C1 segment of cervical spinal cord (tissue), 14 donors: ENCODE data around the gene FBXW11.
"Not testable (repeated sequence)": the region's sequence is repeated elsewhere in the genome, so short reads cannot be mapped to it uniquely, and the experiment has no call there.

ENCODE experiments used
- DNase-seq, 14 donors: peaks; one replicate each; lab custom pipeline; 2025; lab: John Stamatoyannopoulos, UW

Gene FBXW11

GRCh38 chr5:171913987-171914273 lies 92.5 kb downstream of the FBXW11 start:
- DNase-seq: no peak

GRCh38 chr5:171911152-171911551 lies 95.3 kb downstream of the FBXW11 start:
- DNase-seq: no peak

GRCh38 chr5:171908638-171909037 lies 97.8 kb downstream of the FBXW11 start:
- DNase-seq: no peak

DNA sequence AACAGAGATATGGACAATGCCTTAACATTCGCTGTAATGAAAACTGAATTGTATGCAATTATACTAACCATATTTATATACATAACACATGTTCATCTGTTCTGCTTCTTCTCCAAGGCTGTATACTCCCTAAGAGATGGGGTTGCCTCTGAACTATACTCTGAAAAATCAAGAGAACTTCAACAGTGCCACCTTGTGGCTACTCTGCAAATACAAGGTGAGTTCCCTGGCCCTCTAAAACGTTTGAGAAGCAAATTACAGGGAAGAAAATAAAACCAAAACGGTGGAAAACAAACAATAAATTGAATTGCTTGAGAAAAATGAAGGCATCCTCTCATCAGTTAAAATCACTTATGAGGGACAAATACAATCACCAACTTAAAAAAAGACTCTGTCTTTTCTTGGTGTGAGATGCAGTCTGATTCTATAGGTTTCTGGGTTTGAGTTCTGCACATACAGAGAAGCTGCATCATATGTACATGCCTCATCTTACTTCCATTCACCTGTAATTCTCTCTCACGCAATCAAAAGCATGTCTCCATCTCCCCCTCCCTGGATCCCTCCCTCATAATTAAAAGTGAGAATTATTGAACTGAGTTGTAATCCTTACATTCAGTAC lies 98.6 kb downstream of the FBXW11 start:
- peak in 3 of 14 donors; percentile 10 to 41 (median 24) for DNase-seq

DNA sequence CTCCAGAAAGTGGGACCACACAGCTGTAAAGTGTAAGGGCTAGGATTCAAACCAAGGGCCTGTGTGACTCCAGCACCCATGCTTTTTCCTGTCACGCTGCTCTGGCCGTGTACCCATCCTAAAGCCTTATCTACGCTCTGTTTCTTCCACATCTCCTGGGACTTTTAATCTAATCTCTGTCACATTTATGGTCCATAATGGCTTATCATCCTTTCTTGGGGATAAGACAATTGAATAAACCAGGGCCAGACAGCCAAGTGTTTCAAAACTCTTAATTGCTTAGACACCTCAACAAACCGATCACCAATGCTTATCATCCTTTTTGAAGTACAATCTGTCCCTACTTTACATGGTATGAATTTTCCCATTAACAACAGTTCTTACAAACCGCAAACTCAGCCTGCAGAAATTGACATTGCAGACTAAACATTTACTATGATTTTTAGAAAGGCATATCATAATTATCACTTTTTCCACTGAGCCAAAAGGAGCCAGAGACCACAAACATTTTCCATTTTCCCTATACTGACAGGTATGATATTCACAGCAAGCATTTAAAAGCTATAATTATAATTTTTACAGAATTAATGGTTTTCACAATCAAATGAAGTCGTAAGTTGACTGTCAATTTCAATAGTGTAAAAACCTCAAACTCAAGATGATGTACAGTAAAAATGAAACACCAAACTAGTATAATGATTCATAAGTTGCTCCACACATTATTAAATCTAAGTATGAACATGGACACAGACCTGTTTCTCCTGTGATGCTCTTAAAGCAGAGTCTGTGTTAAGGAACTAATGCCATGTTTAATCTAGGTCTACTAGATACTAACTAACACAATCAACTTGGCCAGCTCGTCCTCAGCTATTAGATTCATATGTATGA lies 99.5 kb downstream of the FBXW11 start:
- no peak for DNase-seq

DNA sequence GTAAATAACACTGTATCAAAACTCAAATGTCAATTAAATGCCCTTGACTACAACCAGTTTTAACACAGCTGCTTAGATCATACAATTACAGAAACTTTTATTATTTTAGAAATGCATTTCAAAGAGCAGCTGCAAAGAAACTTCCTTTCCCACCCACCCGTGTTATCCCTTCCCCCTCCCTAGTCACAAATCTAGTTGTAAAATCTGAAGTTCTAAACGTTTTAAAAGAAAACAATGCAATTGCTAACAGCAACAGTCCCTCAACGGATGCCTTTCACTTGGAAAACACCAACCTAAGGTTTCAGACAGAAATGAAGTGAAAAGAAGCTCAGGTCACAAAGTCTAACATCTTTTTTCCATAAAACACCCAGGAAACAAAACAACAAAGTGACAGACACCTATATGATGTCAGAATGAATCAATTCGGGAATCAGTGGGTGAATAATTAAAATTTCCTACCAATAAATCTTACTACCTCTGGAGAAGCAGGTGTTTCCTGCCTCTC lies 100.3 kb downstream of the FBXW11 start:
- no peak for DNase-seq

DNA sequence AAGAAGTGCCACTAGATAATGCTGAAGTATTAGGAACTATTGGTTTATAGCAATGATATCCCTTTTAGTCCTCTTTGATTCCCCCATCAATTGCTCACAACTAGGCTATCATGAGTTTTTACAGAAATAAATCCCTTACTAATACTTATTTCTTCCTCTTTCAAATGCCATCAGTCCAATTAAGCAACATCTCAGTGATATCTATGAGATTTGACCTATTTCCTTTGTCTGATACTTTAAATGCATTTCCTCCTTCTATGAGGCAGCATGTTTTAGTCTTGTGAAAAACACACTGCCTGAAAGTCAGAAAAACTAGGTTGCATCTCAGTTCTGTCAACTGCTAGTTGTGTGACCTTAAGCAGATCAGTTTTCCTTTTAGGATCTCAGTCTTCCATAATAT lies 101.6 kb downstream of the FBXW11 start:
- no peak for DNase-seq

- DNase-seq: no peak
These were observed 104.7 kb downstream of the FBXW11 start for GRCh38 chr5:171901764-171902163.

GRCh38 chr5:171899792-171900191 lies 106.6 kb downstream of the FBXW11 start:
- DNase-seq: no peak

GRCh38 chr5:171898879-171899278 lies 107.6 kb downstream of the FBXW11 start:
- no peak for DNase-seq

- DNase-seq: no peak
These were observed 108.1 kb downstream of the FBXW11 start for GRCh38 chr5:171898386-171898785.

DNA sequence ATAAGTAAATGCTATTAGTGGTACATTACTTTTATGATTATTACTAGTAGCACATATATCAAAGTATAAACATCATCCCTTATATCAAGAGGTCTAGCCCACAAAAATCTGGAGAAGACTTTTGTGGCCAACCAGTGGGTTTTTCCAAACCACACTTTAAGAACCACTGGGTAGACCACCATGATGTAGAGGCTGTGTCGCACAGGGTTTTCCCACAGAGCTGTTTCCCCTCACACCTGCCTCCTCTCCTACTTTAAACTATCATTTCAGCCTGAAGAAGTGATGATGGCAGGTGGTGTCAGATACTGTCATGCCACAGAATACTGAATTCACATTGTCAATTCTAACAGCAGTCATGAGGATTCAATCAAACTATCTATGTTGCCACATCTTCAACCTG lies 109.2 kb downstream of the FBXW11 start:
- no peak for DNase-seq

- DNase-seq: no peak
These were observed 111.4 kb downstream of the FBXW11 start for GRCh38 chr5:171895081-171895480.

- DNase-seq: no peak
These were observed 113.0 kb downstream of the FBXW11 start for GRCh38 chr5:171893290-171893886.

DNA sequence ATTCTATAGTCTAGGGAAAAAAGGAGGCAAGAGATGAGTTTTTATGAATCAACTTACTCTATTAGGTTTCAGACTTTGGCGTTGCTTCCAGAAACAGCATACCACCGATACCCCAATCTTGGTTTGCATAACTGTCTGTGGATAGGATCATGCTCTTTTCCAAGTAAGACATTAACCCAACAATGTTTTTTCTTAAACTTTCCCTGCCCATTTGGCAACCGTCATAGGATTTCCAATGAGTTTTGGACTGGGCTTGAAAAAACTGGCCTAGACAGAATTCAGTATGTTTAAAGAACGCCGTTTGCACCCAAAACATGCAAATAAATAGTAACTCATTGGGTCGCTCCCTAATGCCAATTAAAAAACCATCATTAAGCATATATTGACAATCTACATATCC lies 114.8 kb downstream of the FBXW11 start:
- DNase-seq: no peak

DNA sequence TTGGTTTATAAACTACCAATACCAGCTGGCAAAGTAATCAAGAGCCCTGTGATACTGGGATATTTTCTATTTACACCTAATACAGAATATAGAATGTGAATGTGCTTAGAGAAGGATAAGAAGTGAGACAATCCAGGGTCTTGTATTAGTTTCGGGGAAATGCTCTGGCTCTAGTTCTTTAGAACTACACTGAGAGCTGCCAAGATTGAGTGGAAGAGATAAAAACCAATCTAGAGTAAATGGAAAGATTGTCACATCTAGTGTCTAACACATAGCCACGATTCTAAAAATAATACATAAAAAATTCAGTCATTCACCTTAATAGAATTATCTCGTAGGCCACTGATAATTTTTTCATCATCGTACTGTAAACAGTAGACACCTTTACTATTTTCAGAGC lies 115.3 kb downstream of the FBXW11 start:
- DNase-seq: no peak

DNA sequence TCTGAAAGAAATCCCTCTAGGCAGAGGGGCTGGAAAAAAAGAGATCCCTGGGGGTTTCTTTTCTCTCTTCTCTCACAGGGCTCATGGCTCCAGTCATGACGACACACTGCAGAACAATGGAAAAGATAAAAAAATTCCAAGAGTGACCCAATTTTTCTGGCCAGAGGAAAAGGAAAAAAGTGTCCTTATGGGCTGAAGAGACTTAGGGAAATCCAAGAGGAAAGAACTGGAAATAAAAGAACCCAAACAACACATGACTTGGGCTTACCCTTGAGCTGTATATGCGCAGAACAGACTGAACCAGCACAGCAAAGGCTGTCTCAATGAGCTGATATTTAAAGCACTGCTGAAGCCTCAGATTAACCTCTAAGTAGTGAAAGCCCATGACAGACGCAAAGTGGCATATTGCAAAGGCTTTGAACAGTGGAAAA lies 118.4 kb downstream of the FBXW11 start:
- DNase-seq: no peak

- not testable (repeated sequence) for DNase-seq
These were observed 120.4 kb downstream of the FBXW11 start for GRCh38 chr5:171886037-171886436.

DNA sequence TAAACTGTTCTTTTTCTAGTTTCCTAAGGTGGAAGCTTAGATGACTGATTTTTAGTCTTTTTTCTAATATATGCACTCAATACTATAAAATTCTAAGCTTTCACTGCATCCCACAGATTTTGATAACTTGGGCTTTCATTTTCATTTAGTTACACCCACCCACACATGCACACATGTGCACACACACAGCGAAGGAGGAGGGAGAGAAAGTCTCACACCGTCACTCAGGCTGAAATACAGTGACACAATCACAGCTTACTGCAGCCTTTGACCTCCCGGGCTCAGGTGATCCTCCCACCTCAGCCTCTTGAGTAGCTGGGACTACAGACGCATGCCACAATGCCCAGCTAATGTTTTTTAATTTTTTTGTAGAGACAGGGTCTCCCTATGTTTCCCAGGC lies 124.3 kb downstream of the FBXW11 start:
- no peak for DNase-seq

- DNase-seq: no peak
These were observed 132.2 kb downstream of the FBXW11 start for GRCh38 chr5:171874234-171874633.

DNA sequence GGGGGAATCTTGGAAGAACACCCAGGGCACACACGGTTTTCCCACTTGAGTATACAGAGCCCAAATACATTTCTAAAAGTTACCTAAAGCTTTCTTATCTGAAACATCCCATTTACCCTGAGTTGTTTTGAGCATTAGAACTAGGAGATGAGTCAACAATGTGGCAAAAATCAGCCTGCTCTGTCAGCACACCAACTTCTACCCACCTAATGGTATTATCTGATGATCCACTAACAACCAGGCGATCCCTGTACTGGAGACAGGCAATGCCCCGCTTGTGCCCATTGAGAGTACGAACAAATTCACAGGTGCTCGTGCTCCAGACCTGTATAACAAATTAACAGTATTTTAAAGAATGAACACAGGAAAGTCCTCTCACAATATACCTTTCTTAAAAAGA lies 133.8 kb downstream of the FBXW11 start:
- no peak for DNase-seq

- no peak for DNase-seq
These were observed 134.7 kb downstream of the FBXW11 start for GRCh38 chr5:171871711-171872110.

GRCh38 chr5:171869956-171870355 lies 136.5 kb downstream of the FBXW11 start:
- no peak for DNase-seq
